ENCODE measurements around the gene PARP16. TPM values are rescaled to one million over a fixed set of nuclear protein-coding genes. Genes with fewer than 3 reads are reported as not detected.

Gene PARP16
- total RNA-seq, 1 experiment from 2014 or later = 6.1 TPM

- POLR2A ChIA-PET = no interaction called here
- no peak overlapping the region for H3K27ac Mint-ChIP-seq (ENCODE audit: low read depth, unreplicated experiment)
- H3K4me3 Mint-ChIP-seq (ENCODE audit: unreplicated experiment) = no peak overlapping the region
- intact Hi-C loops (cut with micrococcal nuclease) = no loop called here
- no peaks in the 10 kb centered on the region for H3K27me3 Mint-ChIP-seq (ENCODE audit: insufficient read depth, unreplicated experiment)
- no peaks in the 10 kb centered on the region for H3K9me3 Mint-ChIP-seq (ENCODE audit: unreplicated experiment)
- CTCF ChIA-PET = interaction anchor here (0.7 to 1.0 kb wide), 2 partner anchors 57 to 1342 kb away, joined by 3 read pairs; no protein-coding TSS in a partner anchor
- TF ChIP-seq, protein P1, sequence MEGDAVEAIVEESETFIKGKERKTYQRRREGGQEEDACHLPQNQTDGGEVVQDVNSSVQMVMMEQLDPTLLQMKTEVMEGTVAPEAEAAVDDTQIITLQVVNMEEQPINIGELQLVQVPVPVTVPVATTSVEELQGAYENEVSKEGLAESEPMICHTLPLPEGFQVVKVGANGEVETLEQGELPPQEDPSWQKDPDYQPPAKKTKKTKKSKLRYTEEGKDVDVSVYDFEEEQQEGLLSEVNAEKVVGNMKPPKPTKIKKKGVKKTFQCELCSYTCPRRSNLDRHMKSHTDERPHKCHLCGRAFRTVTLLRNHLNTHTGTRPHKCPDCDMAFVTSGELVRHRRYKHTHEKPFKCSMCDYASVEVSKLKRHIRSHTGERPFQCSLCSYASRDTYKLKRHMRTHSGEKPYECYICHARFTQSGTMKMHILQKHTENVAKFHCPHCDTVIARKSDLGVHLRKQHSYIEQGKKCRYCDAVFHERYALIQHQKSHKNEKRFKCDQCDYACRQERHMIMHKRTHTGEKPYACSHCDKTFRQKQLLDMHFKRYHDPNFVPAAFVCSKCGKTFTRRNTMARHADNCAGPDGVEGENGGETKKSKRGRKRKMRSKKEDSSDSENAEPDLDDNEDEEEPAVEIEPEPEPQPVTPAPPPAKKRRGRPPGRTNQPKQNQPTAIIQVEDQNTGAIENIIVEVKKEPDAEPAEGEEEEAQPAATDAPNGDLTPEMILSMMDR (IDR thresholded peaks at IDR 0.05; ENCODE audit: unreplicated experiment) = no peak
- no peaks in the 10 kb centered on the region for H3K36me3 Mint-ChIP-seq (ENCODE audit: insufficient read depth, unreplicated experiment)
- DNase-seq (ENCODE audit: unreplicated experiment) = no peak
- no peaks in the 10 kb centered on the region for H3K4me1 Mint-ChIP-seq (ENCODE audit: insufficient read depth, unreplicated experiment)
- BruUV-seq (replicated peaks) = no TSS peak
Measured at GRCh38 chr15:65328506-65329287, 42.0 kb upstream of the PARP16 start.

- Mint-ChIP-seq H3K4me3 (ENCODE audit: unreplicated experiment) (no peak overlapping the region), H3K27ac (ENCODE audit: low read depth, unreplicated experiment) (peak overlapping the region; percentile 39), H3K36me3 (ENCODE audit: insufficient read depth, unreplicated experiment) (no peaks in the 10 kb centered on the region), H3K4me1 (ENCODE audit: insufficient read depth, unreplicated experiment) (no peaks in the 10 kb centered on the region), H3K9me3 (ENCODE audit: unreplicated experiment) (no peaks in the 10 kb centered on the region), H3K27me3 (ENCODE audit: insufficient read depth, unreplicated experiment) (no peaks in the 10 kb centered on the region)
- ChIA-PET POLR2A (no interaction called here), CTCF (interaction anchor here (1.0 kb wide), 1 partner anchor 59 kb away, joined by 3 read pairs; no protein-coding TSS in a partner anchor)
- TF ChIP-seq, protein P1 (IDR thresholded peaks at IDR 0.05; ENCODE audit: unreplicated experiment) = no peak
- intact Hi-C loops (cut with micrococcal nuclease) = no loop called here
- no peak for DNase-seq (ENCODE audit: unreplicated experiment)
- BruUV-seq (replicated peaks) = no TSS peak
Measured at GRCh38 chr15:65327651-65328393, 41.1 kb upstream of the PARP16 start.

DNA sequence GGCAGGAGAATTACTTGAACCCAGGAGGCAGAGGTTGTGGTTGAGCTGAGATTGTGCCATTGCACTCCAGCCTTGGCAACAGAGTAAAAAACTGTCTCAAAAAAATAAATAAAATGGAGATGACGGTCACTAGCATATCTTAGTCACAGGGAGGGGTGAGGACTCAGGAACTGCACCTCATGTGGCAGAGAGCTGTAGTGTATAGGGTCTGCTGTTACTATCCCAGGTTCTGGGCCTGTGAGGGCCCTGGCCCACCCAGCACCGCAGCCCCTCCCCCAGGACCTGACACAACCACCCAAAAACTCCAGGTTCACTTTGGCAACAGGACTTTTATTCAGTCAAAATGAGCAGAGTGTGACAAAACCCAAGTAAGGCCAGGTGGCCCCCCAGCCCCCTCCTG, 40.1 kb upstream of the PARP16 start:
- TF ChIP-seq, protein P1 (IDR thresholded peaks at IDR 0.05; ENCODE audit: unreplicated experiment) = no peak
- POLR2A ChIA-PET = no interaction called here
- BruUV-seq (replicated peaks) = no TSS peak
- no peaks in the 10 kb centered on the region for H3K4me1 Mint-ChIP-seq (ENCODE audit: insufficient read depth, unreplicated experiment)
- no peaks in the 10 kb centered on the region for H3K36me3 Mint-ChIP-seq (ENCODE audit: insufficient read depth, unreplicated experiment)
- H3K27ac Mint-ChIP-seq (ENCODE audit: low read depth, unreplicated experiment) = no peak overlapping the region
- no peaks in the 10 kb centered on the region for H3K27me3 Mint-ChIP-seq (ENCODE audit: insufficient read depth, unreplicated experiment)
- no peaks in the 10 kb centered on the region for H3K9me3 Mint-ChIP-seq (ENCODE audit: unreplicated experiment)
- intact Hi-C loops (cut with micrococcal nuclease) = no loop called here
- DNase-seq (ENCODE audit: unreplicated experiment) = no peak
- CTCF ChIA-PET = interaction anchor here (1.0 to 2.0 kb wide), 2 partner anchors 59 to 60 kb away, joined by 3 to 8 read pairs; no protein-coding TSS in a partner anchor
- no peak overlapping the region for H3K4me3 Mint-ChIP-seq (ENCODE audit: unreplicated experiment)

DNA sequence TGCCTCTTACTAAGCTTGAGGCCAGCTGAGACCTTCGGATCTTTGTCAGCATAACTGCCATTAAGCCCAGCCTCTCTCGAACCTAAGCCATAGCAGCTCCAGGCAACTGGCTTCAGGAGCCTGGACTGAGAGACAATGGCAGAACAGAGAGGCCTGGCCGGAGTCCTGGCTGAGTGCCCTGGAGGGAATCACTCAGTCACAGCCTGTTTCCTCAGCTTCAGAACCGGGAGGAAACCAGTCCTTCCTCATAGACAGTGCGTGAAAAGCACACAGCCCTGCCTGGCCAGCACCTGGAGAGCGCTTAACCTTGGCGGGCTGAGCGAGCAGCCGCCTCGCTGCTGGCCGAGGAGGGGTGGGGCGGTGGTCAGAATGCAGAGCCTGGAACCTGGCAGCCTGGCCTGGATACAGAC, 39.4 kb upstream of the PARP16 start:
- intact Hi-C loops (cut with micrococcal nuclease) = no loop called here
- ChIA-PET CTCF (interaction anchor here (0.6 to 2.0 kb wide), 3 partner anchors 47 to 61 kb away, joined by 3 to 8 read pairs (median 5); no protein-coding TSS in a partner anchor), POLR2A (no interaction called here)
- Mint-ChIP-seq H3K4me1 (ENCODE audit: insufficient read depth, unreplicated experiment) (no peaks in the 10 kb centered on the region), H3K9me3 (ENCODE audit: unreplicated experiment) (no peaks in the 10 kb centered on the region), H3K36me3 (ENCODE audit: insufficient read depth, unreplicated experiment) (no peaks in the 10 kb centered on the region), H3K27ac (ENCODE audit: low read depth, unreplicated experiment) (no peak overlapping the region), H3K4me3 (ENCODE audit: unreplicated experiment) (no peak overlapping the region), H3K27me3 (ENCODE audit: insufficient read depth, unreplicated experiment) (no peaks in the 10 kb centered on the region)
- BruUV-seq (replicated peaks) = no TSS peak
- no peak for DNase-seq (ENCODE audit: unreplicated experiment)
- TF ChIP-seq, protein P1 (IDR thresholded peaks at IDR 0.05; ENCODE audit: unreplicated experiment) = no peak
